T47D (cell line): ENCODE data around the gene PUSL1.

Experiments used
- DNase-seq, 2 experiments: peaks; one replicate each; pipeline versions ENCODE4 v3.0.0 to v3.0.0-alpha.2; 2011 to 2012; ENCODE audit warnings: low read depth in 1 of 2, low spot score in 1 of 2
- JUND ChIP-seq: IDR thresholded peaks from 2 replicates; pipeline ENCODE4 v1.6.1; 2012; ENCODE audit warnings: low read depth
- in situ Hi-C: cut with HindIII; loops from 2 replicates; pipeline ENCODE4 v1.10.0; 2016; ENCODE audit warnings: low sequenced_read_pairs, low pct_unique_long_range_greater_than_20kb

The PUSL1 gene

DNA sequence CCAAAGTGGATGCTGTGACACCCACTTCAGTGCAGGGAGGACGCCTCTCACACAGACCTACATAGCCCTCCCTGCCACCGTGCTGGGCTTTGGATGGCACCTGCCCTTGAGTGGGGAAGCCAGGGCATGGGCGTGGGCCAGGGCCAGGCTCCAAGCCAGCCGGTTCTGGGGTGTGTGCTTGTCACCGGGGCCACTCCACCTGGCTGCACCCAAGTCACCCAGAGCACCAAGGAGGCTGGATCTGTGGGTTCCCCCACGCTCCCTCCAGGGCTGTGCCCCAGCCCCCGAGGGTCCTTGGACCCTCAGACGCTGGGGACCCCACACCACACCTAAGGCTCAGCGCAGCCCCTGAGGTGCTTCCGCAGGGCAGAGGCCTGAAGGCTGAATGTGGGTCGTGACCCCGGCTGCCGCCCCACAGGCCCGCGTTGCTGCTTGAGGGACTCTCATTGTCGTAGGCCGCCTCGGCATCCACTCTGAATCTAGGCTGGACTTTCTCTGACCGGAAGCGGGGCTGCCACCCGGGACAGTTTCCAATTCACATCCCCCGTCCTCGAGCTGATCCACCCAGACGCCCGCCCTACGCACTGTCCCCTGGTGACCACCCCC is 48.5 kb downstream of the PUSL1 start:
- in situ Hi-C loops = no loop called here
- DNase-seq = no peak
- TF ChIP-seq JUND = no peak

GRCh38 chr1:1357871-1358432 is 49.6 kb downstream of the PUSL1 start:
- no peak for DNase-seq
- no peak for TF ChIP-seq JUND
- in situ Hi-C loops = no loop called here

DNA sequence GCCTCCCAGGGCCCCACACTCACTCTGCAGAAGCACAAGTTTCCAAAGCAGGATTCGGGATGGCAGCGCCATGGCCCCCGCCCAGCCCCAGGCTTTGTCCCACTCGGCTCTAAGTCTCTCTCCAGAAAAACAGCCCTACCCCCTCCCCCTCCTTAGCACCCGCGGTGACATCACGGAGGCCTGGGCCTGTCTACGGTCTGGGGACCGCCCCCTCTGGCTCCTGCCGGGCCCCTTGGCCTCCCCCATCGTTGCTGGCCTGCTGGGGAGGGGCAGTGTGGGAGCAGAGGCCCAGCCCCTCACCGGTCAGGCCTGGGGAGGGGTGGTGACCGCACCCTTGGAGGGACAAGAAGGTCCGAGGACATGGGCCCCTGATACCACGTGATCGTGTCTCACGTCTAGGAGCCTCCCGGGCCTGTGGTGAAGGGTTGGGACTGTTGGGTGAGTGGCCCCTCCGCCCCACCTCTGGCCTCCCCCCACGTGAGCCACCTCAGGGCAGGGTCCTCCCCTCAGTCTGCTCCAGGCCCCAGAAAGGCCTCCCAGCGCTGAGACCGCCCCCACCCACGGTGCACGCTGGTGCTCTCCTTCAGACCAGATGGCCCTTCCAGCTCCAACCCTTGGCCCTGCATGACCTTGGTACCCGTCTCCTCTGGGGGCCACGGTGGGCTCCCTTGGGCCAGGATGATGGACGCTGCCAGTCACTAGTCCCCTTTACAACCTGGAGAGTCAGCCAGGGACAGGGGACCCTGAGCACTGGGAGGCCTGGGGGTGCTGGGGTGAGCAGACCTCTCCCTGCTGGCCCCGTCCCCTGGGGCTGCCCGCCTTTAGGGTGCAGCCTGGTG is 50.3 kb downstream of the PUSL1 start, which contains the start of gene MXRA8:
TSS of gene MXRA8 (minus strand) at position 123 of the 839 bp plus-strand sequence. CDS start at position 72, 51 bp downstream.
- no peak for TF ChIP-seq JUND
- DNase-seq = peak in 1 of 2 experiments; percentile 69

DNA sequence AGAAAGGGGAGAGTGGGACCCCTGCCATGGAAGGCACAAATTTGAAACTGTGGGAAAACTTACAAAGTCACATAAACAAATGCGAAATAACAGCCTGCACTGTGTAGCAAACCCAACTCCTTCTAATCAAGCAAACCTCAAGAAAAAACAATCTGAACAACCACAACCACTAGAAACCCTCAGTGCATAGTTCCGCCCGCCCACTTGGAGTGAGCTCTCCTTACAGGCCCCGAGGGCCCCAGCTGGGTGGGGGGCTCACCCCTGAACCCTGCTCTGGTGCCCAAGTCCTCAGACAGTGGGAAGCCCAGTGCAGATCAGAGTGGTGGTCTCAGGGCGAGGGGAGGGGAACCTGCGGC is 50.9 kb downstream of the PUSL1 start:
- in situ Hi-C loops = no loop called here
- DNase-seq = no peak
- no peak for TF ChIP-seq JUND

More for the DNA sequence above, 50.3 kb downstream of the PUSL1 start, which contains the start of gene MXRA8:
- in situ Hi-C loops = no loop called here

- TF ChIP-seq JUND = no peak
- DNase-seq = peak in 1 of 2 experiments; percentile 64
- in situ Hi-C loops = no loop called here
These were observed 51.5 kb downstream of the PUSL1 start for GRCh38 chr1:1359664-1360468.

DNA sequence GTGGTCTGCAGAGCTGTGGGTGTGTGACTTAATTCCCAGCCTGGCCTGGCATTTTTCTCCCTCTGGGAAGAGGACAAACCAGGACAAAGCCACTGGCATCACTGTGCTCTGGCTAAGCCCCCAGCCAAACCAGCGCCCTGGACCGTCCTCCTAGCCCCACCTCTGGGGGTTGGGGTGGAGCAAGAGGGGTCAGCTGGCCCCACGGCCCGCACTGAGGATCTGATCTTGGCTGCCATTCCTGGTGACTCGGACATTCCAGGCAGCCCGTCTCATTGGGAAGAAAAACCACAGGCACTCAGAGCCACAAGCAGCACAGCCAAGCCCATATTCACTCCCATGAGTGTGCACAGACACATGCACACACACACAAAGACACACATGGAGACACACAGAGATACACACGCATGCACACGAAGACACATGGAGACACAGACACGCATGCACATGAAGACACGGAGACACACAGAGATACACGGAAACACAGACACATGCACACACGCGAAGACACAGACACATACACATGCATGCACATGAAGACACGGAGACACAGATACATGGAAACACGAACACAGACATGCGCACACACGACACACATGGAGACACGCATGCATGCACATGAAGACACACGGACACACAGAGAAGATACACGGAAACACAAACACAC is 52.2 kb downstream of the PUSL1 start:
- in situ Hi-C loops = no loop called here
- DNase-seq = peak; percentile 57 to 76
- no peak for TF ChIP-seq JUND
